HG02885 (cell line): Measurements from ENCODE around the gene DDR1.
"Not testable (repeated sequence)": the region's sequence is repeated elsewhere in the genome, so short reads cannot be mapped to it uniquely, and the experiment has no call there.

Experiments used
- ATAC-seq: cut with Tn5 transposase; IDR thresholded peaks from one replicate; pipeline ENCODE4 v1.9.1; 2021; ENCODE audit warnings: mild to moderate bottlenecking; ENCODE audit not compliant: unreplicated experiment, poor library complexity

The DDR1 gene

GRCh38 chr6:30891816-30892538 is 7.7 kb downstream of the DDR1 start:
- ATAC-seq, result no peak

- ATAC-seq, result no peak
These were observed 8.8 kb downstream of the DDR1 start for GRCh38 chr6:30893001-30893591.

GRCh38 chr6:30893666-30894065 is 9.3 kb downstream of the DDR1 start:
- no peak for ATAC-seq

GRCh38 chr6:30894381-30894780 is 10.1 kb downstream of the DDR1 start:
- no peak for ATAC-seq

- no peak for ATAC-seq
These were observed 10.6 kb downstream of the DDR1 start for GRCh38 chr6:30894935-30895334.

- no peak for ATAC-seq
These were observed 11.0 kb downstream of the DDR1 start for GRCh38 chr6:30895343-30895742.

- ATAC-seq, result no peak
These were observed 12.2 kb downstream of the DDR1 start for GRCh38 chr6:30896541-30896940.

- no peak for ATAC-seq
These were observed 13.6 kb downstream of the DDR1 start for GRCh38 chr6:30897882-30898281.

- ATAC-seq, result no peak
These were observed 14.5 kb downstream of the DDR1 start for GRCh38 chr6:30898750-30899360.

- no peak for ATAC-seq
These were observed 16.6 kb downstream of the DDR1 start for GRCh38 chr6:30900863-30901417.

- ATAC-seq, result no peak
These were observed 17.1 kb downstream of the DDR1 start for GRCh38 chr6:30901436-30901835.

- ATAC-seq, result not testable (repeated sequence)
These were observed 17.9 kb downstream of the DDR1 start for GRCh38 chr6:30902196-30902595.

GRCh38 chr6:30902709-30903108 is 18.4 kb downstream of the DDR1 start:
- ATAC-seq, result no peak

GRCh38 chr6:30903236-30903635 is 18.9 kb downstream of the DDR1 start:
- ATAC-seq, result no peak

- ATAC-seq, result not testable (repeated sequence)
These were observed 23.0 kb downstream of the DDR1 start for GRCh38 chr6:30907290-30907757.

- ATAC-seq, result peak; percentile 97
These were observed 23.7 kb downstream of the DDR1 start, which contains the start of gene GTF2H4 for GRCh38 chr6:30907758-30908591. Gene GTF2H4, plus strand, starts transcription at chr6:30908207.

- ATAC-seq, result no peak
These were observed 24.4 kb downstream of the DDR1 start for GRCh38 chr6:30908700-30909099.

- ATAC-seq, result not testable (repeated sequence)
These were observed 26.2 kb downstream of the DDR1 start for GRCh38 chr6:30910473-30910872.

GRCh38 chr6:30912746-30913520 is 28.6 kb downstream of the DDR1 start:
- no peak for ATAC-seq

- ATAC-seq, result no peak
These were observed 29.4 kb downstream of the DDR1 start for GRCh38 chr6:30913721-30914075.
